ENCODE measurements around the gene XPO5.
"Not testable (repeated sequence)": the region's sequence is repeated elsewhere in the genome, so short reads cannot be mapped to it uniquely, and the experiment has no call there.

The XPO5 gene

GRCh38 chr6:43502666-43503065 is 73.2 kb downstream of the XPO5 start:
- H3K4me1 ChIP-seq (ENCODE audit: insufficient read depth, low read length) = peaks cover 8% of the 10 kb centered on the region

GRCh38 chr6:43500921-43501320 is 74.9 kb downstream of the XPO5 start:
- H3K27me3 ChIP-seq (ENCODE audit: control insufficient read depth in 1 of 2, insufficient read depth in 2 of 2, low read length in 2 of 2) = no peaks in the 10 kb centered on the region
- no peak overlapping the region for H3K27ac ChIP-seq (ENCODE audit: low read depth, low read length)
- H3K9me3 ChIP-seq (ENCODE audit: low read length) = no peaks in the 10 kb centered on the region
- H3K9ac ChIP-seq (ENCODE audit: low read length) = no peak overlapping the region
- peaks cover 13% of the 10 kb centered on the region for H3K4me1 ChIP-seq (ENCODE audit: insufficient read depth, low read length)
- H3K36me3 ChIP-seq (ENCODE audit: insufficient read depth, low read length) = peaks cover 77% of the 10 kb centered on the region
- no peak overlapping the region for H3K4me3 ChIP-seq (ENCODE audit: low read depth in 1 of 2, low read length in 2 of 2)

More at GRCh38 chr6:43502666-43503065, 73.2 kb downstream of the XPO5 start:
- H3K4me3 ChIP-seq (ENCODE audit: low read depth in 1 of 2, low read length in 2 of 2) = no peak overlapping the region
- H3K9ac ChIP-seq (ENCODE audit: low read length) = no peak overlapping the region
- peaks cover 76% of the 10 kb centered on the region for H3K36me3 ChIP-seq (ENCODE audit: insufficient read depth, low read length)
- no peak overlapping the region for H3K27ac ChIP-seq (ENCODE audit: low read depth, low read length)
- H3K9me3 ChIP-seq (ENCODE audit: low read length) = no peaks in the 10 kb centered on the region
- H3K27me3 ChIP-seq (ENCODE audit: control insufficient read depth in 1 of 2, insufficient read depth in 2 of 2, low read length in 2 of 2) = no peaks in the 10 kb centered on the region

DNA sequence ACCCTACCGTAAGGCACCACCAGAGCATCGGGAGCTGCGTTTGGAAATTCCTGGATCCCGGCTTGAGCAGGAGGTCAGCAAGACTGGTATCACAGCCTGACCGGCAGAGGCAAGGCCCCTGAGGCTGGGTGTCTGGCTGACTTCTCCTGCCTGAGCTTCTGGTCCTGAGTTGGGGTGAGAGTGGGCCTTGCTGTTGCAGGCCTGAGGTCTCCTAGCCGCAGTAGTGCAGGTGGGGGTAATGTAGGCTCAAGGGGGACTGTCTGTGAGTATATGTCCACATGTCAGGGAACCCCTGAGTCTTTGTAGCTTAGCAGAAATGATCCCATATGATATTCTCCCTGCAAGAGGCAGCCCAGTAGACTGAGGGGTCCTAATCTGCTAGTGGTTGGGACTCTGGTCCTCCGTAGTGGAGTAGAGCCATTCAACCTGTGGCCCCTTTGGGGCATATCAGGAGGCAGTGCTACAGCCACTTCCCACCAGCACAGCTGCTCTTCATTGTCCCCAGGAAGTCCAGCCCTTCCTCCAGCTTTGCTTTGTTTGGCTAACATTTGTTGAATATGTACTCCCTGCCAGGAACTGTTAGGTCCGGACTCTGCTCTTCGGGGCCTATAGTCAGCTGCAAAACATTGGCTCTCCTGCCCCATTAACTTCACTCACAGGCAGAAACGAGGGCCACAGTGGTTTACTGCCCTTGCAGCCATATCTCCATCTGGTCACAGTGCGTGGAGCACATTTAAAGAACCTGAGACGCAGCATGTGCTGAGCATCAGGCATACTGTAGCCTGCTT is 76.6 kb downstream of the XPO5 start:
- Histone ChIP-seq H3K9ac (ENCODE audit: low read length) (no peak overlapping the region), H3K27me3 (ENCODE audit: control insufficient read depth in 1 of 2, insufficient read depth in 2 of 2, low read length in 2 of 2) (no peaks in the 10 kb centered on the region), H3K9me3 (ENCODE audit: low read length) (no peaks in the 10 kb centered on the region), H3K4me1 (ENCODE audit: insufficient read depth, low read length) (peaks cover 21% of the 10 kb centered on the region), H3K27ac (ENCODE audit: low read depth, low read length) (no peak overlapping the region), H3K4me3 (ENCODE audit: low read depth in 1 of 2, low read length in 2 of 2) (no peak overlapping the region), H3K36me3 (ENCODE audit: insufficient read depth, low read length) (peaks cover 63% of the 10 kb centered on the region)

DNA sequence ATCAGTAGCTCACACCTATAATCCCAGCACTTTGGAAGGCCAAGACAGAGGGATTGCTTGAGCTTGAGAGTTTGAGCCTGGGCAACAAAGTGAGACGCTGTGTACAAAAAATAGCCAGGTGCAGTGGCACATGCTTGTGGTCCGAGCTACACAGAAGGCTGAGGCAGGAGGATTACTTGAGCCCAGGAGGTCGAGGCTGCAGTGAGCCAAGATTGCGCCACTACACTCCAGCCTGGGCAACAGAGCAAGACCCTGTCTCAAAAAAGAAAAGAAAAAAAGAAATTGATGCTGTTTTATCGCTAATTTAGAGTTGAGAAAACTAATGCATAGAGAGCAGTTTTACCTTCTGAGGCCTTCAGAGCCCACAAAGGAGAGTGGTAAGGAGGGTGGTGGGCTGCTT is 77.5 kb downstream of the XPO5 start:
- not testable (repeated sequence) for H3K4me3 ChIP-seq (ENCODE audit: low read depth in 1 of 2, low read length in 2 of 2); H3K9ac ChIP-seq (ENCODE audit: low read length); H3K27ac ChIP-seq (ENCODE audit: low read depth, low read length); H3K9me3 ChIP-seq (ENCODE audit: low read length); H3K27me3 ChIP-seq (ENCODE audit: control insufficient read depth in 1 of 2, insufficient read depth in 2 of 2, low read length in 2 of 2)
- peaks cover 22% of the 10 kb centered on the region for H3K4me1 ChIP-seq (ENCODE audit: insufficient read depth, low read length)
- peaks cover 58% of the 10 kb centered on the region for H3K36me3 ChIP-seq (ENCODE audit: insufficient read depth, low read length)

DNA sequence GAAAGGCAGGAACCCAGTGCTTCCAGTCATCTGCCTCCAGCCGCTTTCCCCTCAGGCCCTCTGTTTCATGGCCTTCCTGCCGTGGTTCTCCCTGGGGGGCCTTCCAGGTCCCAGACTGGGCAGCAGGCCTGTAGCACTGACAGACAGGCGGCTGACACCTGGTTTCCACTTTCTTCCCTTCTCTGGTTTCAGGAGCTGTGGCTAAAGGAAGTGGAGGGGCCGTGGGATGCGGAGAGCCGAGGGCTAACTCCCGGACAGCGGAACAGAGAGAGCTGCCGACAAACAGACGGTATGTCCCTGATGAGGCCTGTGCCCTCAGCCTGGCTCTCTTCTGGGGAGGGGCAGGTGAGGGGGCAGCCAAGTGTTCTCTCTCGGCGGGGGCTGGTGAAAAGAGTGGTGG is 78.1 kb downstream of the XPO5 start:
- no peaks in the 10 kb centered on the region for H3K9me3 ChIP-seq (ENCODE audit: low read length)
- H3K36me3 ChIP-seq (ENCODE audit: insufficient read depth, low read length) = peaks cover 55% of the 10 kb centered on the region
- no peak overlapping the region for H3K4me3 ChIP-seq (ENCODE audit: low read depth in 1 of 2, low read length in 2 of 2)
- H3K27me3 ChIP-seq (ENCODE audit: control insufficient read depth in 1 of 2, insufficient read depth in 2 of 2, low read length in 2 of 2) = no peaks in the 10 kb centered on the region
- H3K4me1 ChIP-seq (ENCODE audit: insufficient read depth, low read length) = peaks cover 28% of the 10 kb centered on the region
- H3K9ac ChIP-seq (ENCODE audit: low read length) = no peak overlapping the region
- H3K27ac ChIP-seq (ENCODE audit: low read depth, low read length) = no peak overlapping the region

- Histone ChIP-seq H3K27ac (ENCODE audit: low read depth, low read length) (no peak overlapping the region), H3K4me3 (ENCODE audit: low read depth in 1 of 2, low read length in 2 of 2) (no peak overlapping the region), H3K9ac (ENCODE audit: low read length) (no peak overlapping the region), H3K36me3 (ENCODE audit: insufficient read depth, low read length) (peaks cover 48% of the 10 kb centered on the region), H3K4me1 (ENCODE audit: insufficient read depth, low read length) (peaks cover 35% of the 10 kb centered on the region), H3K27me3 (ENCODE audit: control insufficient read depth in 1 of 2, insufficient read depth in 2 of 2, low read length in 2 of 2) (no peaks in the 10 kb centered on the region), H3K9me3 (ENCODE audit: low read length) (no peaks in the 10 kb centered on the region)
Observed at GRCh38 chr6:43497129-43497396, 78.8 kb downstream of the XPO5 start.

DNA sequence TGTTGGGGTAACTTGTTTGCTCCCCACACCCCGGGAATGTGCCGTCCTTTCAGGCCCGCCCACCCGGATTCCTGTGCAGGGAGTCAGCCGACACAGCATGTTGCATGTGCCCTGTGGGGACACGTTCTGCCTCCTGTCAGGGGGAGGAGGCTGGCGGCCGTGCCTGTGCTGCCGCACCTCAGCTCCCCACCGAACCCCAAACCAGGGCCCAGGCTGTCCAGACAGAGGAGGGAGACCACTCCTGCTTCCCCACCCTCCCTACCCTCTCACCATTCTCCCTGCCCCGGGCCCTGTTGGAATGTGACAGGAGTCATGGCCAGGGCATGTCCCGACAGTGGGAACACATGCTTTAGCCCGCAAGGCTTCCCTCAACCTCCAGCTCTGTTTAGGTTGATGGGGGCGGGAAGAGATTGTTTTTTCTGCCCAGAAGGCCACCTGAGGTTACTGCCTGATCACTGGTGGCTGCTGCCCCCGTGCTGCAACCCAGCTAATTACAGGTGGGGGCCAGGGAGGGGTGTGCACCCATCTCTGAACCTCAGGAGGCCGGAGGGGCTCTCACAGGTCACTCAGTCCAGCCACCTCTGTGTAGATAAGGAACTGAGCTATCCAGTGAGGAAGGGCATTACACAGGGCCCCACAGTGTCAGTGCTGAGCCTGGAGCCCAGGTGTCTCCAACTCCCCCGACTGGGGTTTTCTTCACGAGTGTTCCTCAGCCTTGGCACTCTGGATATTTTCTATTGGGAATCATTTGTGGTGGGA is 79.3 kb downstream of the XPO5 start:
- Histone ChIP-seq H3K36me3 (ENCODE audit: insufficient read depth, low read length) (peaks cover 44% of the 10 kb centered on the region), H3K9me3 (ENCODE audit: low read length) (no peaks in the 10 kb centered on the region), H3K4me1 (ENCODE audit: insufficient read depth, low read length) (peaks cover 39% of the 10 kb centered on the region), H3K27me3 (ENCODE audit: control insufficient read depth in 1 of 2, insufficient read depth in 2 of 2, low read length in 2 of 2) (no peaks in the 10 kb centered on the region), H3K4me3 (ENCODE audit: low read depth in 1 of 2, low read length in 2 of 2) (no peak overlapping the region), H3K27ac (ENCODE audit: low read depth, low read length) (no peak overlapping the region), H3K9ac (ENCODE audit: low read length) (no peak overlapping the region)

DNA sequence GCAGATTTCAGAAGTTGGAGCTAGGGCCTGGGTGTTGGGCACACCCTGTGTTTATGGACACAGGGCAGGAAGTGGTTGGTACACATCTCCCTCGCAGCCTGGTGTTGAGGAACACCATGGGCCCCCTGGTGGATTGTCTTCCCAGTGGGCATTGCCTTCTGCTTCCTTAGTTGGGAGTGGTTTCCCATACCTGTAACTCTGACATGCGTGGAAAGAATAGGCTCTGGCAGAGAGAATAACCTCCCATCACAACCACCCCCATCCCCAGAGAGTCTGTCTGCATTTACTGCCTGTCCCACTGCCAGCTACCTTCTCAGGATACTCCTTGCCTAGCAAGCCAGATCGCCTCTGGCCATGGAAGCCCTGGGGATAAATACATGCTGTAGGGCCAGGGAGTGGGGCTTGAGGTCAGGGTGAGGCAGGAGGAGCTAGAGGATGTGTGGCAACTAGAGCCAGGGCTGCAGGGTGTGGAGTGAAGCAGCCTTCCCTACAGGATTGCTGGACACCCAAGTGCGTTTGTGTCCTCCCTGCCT is 80.4 kb downstream of the XPO5 start:
- H3K4me1 ChIP-seq (ENCODE audit: insufficient read depth, low read length) = peaks cover 39% of the 10 kb centered on the region
- no peak overlapping the region for H3K27ac ChIP-seq (ENCODE audit: low read depth, low read length)
- no peak overlapping the region for H3K4me3 ChIP-seq (ENCODE audit: low read depth in 1 of 2, low read length in 2 of 2)
- H3K36me3 ChIP-seq (ENCODE audit: insufficient read depth, low read length) = peaks cover 34% of the 10 kb centered on the region
- H3K9me3 ChIP-seq (ENCODE audit: low read length) = no peaks in the 10 kb centered on the region
- no peak overlapping the region for H3K9ac ChIP-seq (ENCODE audit: low read length)
- H3K27me3 ChIP-seq (ENCODE audit: control insufficient read depth in 1 of 2, insufficient read depth in 2 of 2, low read length in 2 of 2) = no peaks in the 10 kb centered on the region

GRCh38 chr6:43494766-43495165 is 81.1 kb downstream of the XPO5 start:
- no peaks in the 10 kb centered on the region for H3K9me3 ChIP-seq (ENCODE audit: low read length)
- no peak overlapping the region for H3K27ac ChIP-seq (ENCODE audit: low read depth, low read length)
- H3K27me3 ChIP-seq (ENCODE audit: control insufficient read depth in 1 of 2, insufficient read depth in 2 of 2, low read length in 2 of 2) = no peaks in the 10 kb centered on the region
- H3K4me1 ChIP-seq (ENCODE audit: insufficient read depth, low read length) = peaks cover 39% of the 10 kb centered on the region
- H3K4me3 ChIP-seq (ENCODE audit: low read depth in 1 of 2, low read length in 2 of 2) = no peak overlapping the region
- H3K36me3 ChIP-seq (ENCODE audit: insufficient read depth, low read length) = peaks cover 29% of the 10 kb centered on the region
- no peak overlapping the region for H3K9ac ChIP-seq (ENCODE audit: low read length)

DNA sequence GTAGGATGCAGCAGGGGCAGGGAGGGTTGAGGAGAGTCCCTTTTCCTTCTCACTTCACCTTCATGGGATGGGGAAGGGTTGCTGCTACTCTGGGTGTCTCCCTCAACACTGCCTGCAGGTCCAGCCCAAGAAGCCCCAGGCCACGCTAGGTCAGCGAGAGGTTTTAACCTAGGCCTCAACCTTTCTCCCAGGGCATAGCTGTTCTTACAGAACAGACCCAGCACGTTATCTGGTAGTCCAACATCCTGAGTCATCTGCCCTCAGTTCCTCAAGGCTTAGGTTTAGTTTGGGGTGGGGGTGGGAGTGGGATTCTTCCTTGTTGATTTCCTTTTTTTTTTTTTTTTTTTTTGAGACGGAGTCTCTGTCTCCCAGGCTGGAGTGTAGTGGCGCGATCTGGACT is 81.5 kb downstream of the XPO5 start:
- H3K27me3 ChIP-seq (ENCODE audit: control insufficient read depth in 1 of 2, insufficient read depth in 2 of 2, low read length in 2 of 2) = no peaks in the 10 kb centered on the region
- peaks cover 27% of the 10 kb centered on the region for H3K36me3 ChIP-seq (ENCODE audit: insufficient read depth, low read length)
- H3K9me3 ChIP-seq (ENCODE audit: low read length) = no peaks in the 10 kb centered on the region
- H3K9ac ChIP-seq (ENCODE audit: low read length) = no peak overlapping the region
- H3K4me1 ChIP-seq (ENCODE audit: insufficient read depth, low read length) = peaks cover 42% of the 10 kb centered on the region
- no peak overlapping the region for H3K27ac ChIP-seq (ENCODE audit: low read depth, low read length)
- H3K4me3 ChIP-seq (ENCODE audit: low read depth in 1 of 2, low read length in 2 of 2) = no peak overlapping the region

- no peak overlapping the region for H3K9ac ChIP-seq (ENCODE audit: low read length)
- H3K27ac ChIP-seq (ENCODE audit: low read depth, low read length) = no peak overlapping the region
- H3K36me3 ChIP-seq (ENCODE audit: insufficient read depth, low read length) = peaks cover 26% of the 10 kb centered on the region
- no peak overlapping the region for H3K4me3 ChIP-seq (ENCODE audit: low read depth in 1 of 2, low read length in 2 of 2)
- H3K9me3 ChIP-seq (ENCODE audit: low read length) = no peaks in the 10 kb centered on the region
- H3K4me1 ChIP-seq (ENCODE audit: insufficient read depth, low read length) = peaks cover 47% of the 10 kb centered on the region
- H3K27me3 ChIP-seq (ENCODE audit: control insufficient read depth in 1 of 2, insufficient read depth in 2 of 2, low read length in 2 of 2) = no peaks in the 10 kb centered on the region
Observed at GRCh38 chr6:43493833-43494232, 82.0 kb downstream of the XPO5 start.

Data from muscle layer of colon (tissue), 2 donors.